Measurements from ENCODE around the gene TIGIT.
A peak's percentile ranks its signal among the peaks of the same experiment; 100 is the strongest.

Gene TIGIT

GRCh38 chr3:114293838-114294535, at the start of gene TIGIT:
Gene TIGIT (plus strand): TSS chr3:114294028. CDS start chr3:114294062, 34 bp downstream.
- TF ChIP-seq CTCF (conservative IDR thresholded peaks at IDR 0.05; ENCODE audit: low read depth, low read length) = no peak
- no peak within 1 kb of the TSS for H3K4me3 ChIP-seq (ENCODE audit: low read depth, low read length)
- no peak for DNase-seq (ENCODE audit: low read depth)

- no peak for TF ChIP-seq CTCF (conservative IDR thresholded peaks at IDR 0.05; ENCODE audit: low read depth, low read length)
- DNase-seq (ENCODE audit: low read depth) = no peak
- H3K4me3 ChIP-seq (ENCODE audit: low read depth, low read length) = no peak overlapping the region
Measured at GRCh38 chr3:114252954-114253353, 40.9 kb upstream of the TIGIT start.

GRCh38 chr3:114253505-114253904, 40.3 kb upstream of the TIGIT start:
- no peak overlapping the region for H3K4me3 ChIP-seq (ENCODE audit: low read depth, low read length)
- no peak for DNase-seq (ENCODE audit: low read depth)
- no peak for TF ChIP-seq CTCF (conservative IDR thresholded peaks at IDR 0.05; ENCODE audit: low read depth, low read length)

GRCh38 chr3:114259566-114259965, 34.3 kb upstream of the TIGIT start:
- DNase-seq (ENCODE audit: low read depth) = no peak
- H3K4me3 ChIP-seq (ENCODE audit: low read depth, low read length) = no peak overlapping the region
- TF ChIP-seq CTCF (conservative IDR thresholded peaks at IDR 0.05; ENCODE audit: low read depth, low read length) = no peak

- no peak for TF ChIP-seq CTCF (conservative IDR thresholded peaks at IDR 0.05; ENCODE audit: low read depth, low read length)
- H3K4me3 ChIP-seq (ENCODE audit: low read depth, low read length) = no peak overlapping the region
- no peak for DNase-seq (ENCODE audit: low read depth)
Measured at GRCh38 chr3:114260152-114260551, 33.7 kb upstream of the TIGIT start.

- H3K4me3 ChIP-seq (ENCODE audit: low read depth, low read length) = no peak overlapping the region
- DNase-seq (ENCODE audit: low read depth) = no peak
- no peak for TF ChIP-seq CTCF (conservative IDR thresholded peaks at IDR 0.05; ENCODE audit: low read depth, low read length)
Measured at GRCh38 chr3:114270019-114270418, 23.8 kb upstream of the TIGIT start.

- peak; percentile 93 for DNase-seq (ENCODE audit: low read depth)
- no peak overlapping the region for H3K4me3 ChIP-seq (ENCODE audit: low read depth, low read length)
- TF ChIP-seq CTCF (conservative IDR thresholded peaks at IDR 0.05; ENCODE audit: low read depth, low read length) = peak; percentile 38
Measured at GRCh38 chr3:114272271-114272670, 21.6 kb upstream of the TIGIT start.

Data from choroid plexus epithelial cell (primary cell).